Measurements from ENCODE around the gene SLC4A1. TPM values are rescaled to one million over a fixed set of nuclear protein-coding genes. Genes with fewer than 3 reads are reported as not detected.
A peak's percentile ranks its signal among the peaks of the same experiment; 100 is the strongest.
"Not testable (repeated sequence)": the region's sequence is repeated elsewhere in the genome, so short reads cannot be mapped to it uniquely, and the experiment has no call there.

Gene SLC4A1
- polyA plus RNA-seq, 3 donors from 2014 or later = 0.23 TPM; not detected in 2

DNA sequence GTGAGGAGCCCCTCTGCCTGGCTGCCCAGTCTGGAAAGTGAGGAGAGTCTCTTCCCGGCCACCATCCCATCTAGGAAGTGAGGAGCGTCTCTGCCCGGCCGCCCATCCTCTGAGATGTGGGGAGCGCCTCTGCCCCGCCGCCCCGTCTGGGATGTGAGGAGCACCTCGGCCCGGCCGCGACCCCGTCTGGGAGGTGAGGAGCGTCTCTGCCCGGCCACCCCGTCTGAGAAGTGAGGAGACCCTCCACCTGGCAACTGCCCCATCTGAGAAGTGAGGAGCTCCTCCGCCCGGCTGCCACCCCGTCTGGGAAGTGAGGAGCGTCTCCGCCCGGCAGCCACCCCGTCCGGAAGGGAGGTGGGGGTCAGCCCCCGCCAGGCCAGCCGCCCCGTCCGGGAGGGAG lies 30.0 kb downstream of the SLC4A1 start:
- H3K4me1 Mint-ChIP-seq; H3K9me3 Mint-ChIP-seq; DNase-seq; H3K36me3 Mint-ChIP-seq; H3K27me3 Mint-ChIP-seq (ENCODE audit: low read depth in 3 of 3); H3K4me3 Mint-ChIP-seq; H3K27ac Mint-ChIP-seq: not testable (repeated sequence)

- no peaks in the 10 kb centered on the region for H3K9me3 Mint-ChIP-seq
These were observed 31.4 kb downstream of the SLC4A1 start for GRCh38 chr17:44236444-44236991.

GRCh38 chr17:44235583-44235936 lies 32.4 kb downstream of the SLC4A1 start:
- Mint-ChIP-seq H3K27ac (no peak overlapping the region), H3K4me3 (no peak overlapping the region), H3K27me3 (ENCODE audit: low read depth in 3 of 3) (peaks cover 0 to 8% (median 3%) of the 10 kb centered on the region in 3 donors), H3K36me3 (no peaks in the 10 kb centered on the region), H3K4me1 (peaks cover 2 to 6% of the 10 kb centered on the region in 2 donors), H3K9me3 (no peaks in the 10 kb centered on the region)
- no peak for DNase-seq

More at GRCh38 chr17:44236444-44236991, 31.4 kb downstream of the SLC4A1 start:
- no peaks in the 10 kb centered on the region for H3K36me3 Mint-ChIP-seq
- DNase-seq = no peak
- H3K4me3 Mint-ChIP-seq = no peak overlapping the region
- peaks cover 2 to 6% of the 10 kb centered on the region in 2 donors for H3K4me1 Mint-ChIP-seq
- no peak overlapping the region for H3K27ac Mint-ChIP-seq
- H3K27me3 Mint-ChIP-seq (ENCODE audit: low read depth in 3 of 3) = peaks cover 0 to 9% (median 3%) of the 10 kb centered on the region in 3 donors

- H3K9me3 Mint-ChIP-seq = no peaks in the 10 kb centered on the region
- H3K27ac Mint-ChIP-seq = no peak overlapping the region
- DNase-seq = no peak
- peaks cover 2 to 6% of the 10 kb centered on the region in 2 donors for H3K4me1 Mint-ChIP-seq
- H3K27me3 Mint-ChIP-seq (ENCODE audit: low read depth in 3 of 3) = peaks cover 0 to 10% (median 2%) of the 10 kb centered on the region in 3 donors
- no peak overlapping the region for H3K4me3 Mint-ChIP-seq
- no peaks in the 10 kb centered on the region for H3K36me3 Mint-ChIP-seq
These were observed 34.4 kb downstream of the SLC4A1 start for GRCh38 chr17:44233582-44233981.

DNA sequence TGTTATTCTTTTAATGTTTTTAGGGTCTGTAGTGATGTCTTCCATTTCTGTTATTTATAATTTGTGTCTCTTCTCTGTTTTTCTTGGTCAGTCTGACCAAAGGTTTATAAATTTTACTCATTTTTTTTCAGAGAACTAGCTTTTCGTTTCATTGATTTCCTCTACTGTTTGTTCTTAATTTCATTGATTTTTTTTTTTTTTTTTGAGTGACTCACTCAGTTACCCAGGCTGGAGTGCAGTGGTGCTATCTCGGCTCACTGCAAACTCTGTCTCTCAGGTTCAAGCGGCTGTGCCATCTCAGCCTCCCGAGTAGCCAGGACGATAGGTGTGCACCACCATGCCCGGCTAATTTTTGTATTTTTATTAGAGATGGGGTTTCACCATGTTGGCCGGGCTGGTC lies 35.9 kb downstream of the SLC4A1 start:
- no peaks in the 10 kb centered on the region for H3K9me3 Mint-ChIP-seq
- H3K4me1 Mint-ChIP-seq = peaks cover 2 to 6% of the 10 kb centered on the region in 2 donors
- H3K36me3 Mint-ChIP-seq = no peaks in the 10 kb centered on the region
- H3K4me3 Mint-ChIP-seq = no peak overlapping the region
- peaks cover 0 to 10% (median 2%) of the 10 kb centered on the region in 3 donors for H3K27me3 Mint-ChIP-seq (ENCODE audit: low read depth in 3 of 3)
- DNase-seq = no peak
- no peak overlapping the region for H3K27ac Mint-ChIP-seq

DNA sequence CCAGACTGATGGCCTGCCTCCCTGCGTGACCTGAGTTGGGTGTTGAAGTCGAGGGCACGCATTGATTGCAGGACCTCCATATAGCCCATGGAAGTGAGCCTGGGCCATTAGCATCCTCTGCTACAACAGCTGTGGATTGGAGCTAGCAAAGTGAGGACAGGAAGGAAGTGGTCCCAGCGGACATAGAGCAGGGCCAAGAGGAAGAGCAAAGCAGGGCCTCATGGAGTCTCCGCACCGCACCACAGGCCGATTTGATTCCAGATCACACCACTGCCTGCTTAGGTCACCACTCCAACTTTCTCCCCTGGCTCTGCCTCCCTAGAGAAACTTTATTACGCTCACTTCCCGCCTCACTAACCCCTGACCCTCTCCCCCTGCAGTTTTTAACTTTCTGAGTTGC lies 37.8 kb downstream of the SLC4A1 start:
- no peak overlapping the region for H3K27ac Mint-ChIP-seq
- peaks cover 1 to 5% of the 10 kb centered on the region in 2 donors for H3K4me1 Mint-ChIP-seq
- no peak overlapping the region for H3K4me3 Mint-ChIP-seq
- no peaks in the 10 kb centered on the region for H3K9me3 Mint-ChIP-seq
- H3K36me3 Mint-ChIP-seq = no peaks in the 10 kb centered on the region
- H3K27me3 Mint-ChIP-seq (ENCODE audit: low read depth in 3 of 3) = peaks cover 0 to 6% (median 2%) of the 10 kb centered on the region in 3 donors
- no peak for DNase-seq

GRCh38 chr17:44229090-44229489 lies 38.8 kb downstream of the SLC4A1 start:
- DNase-seq = no peak
- no peak overlapping the region for H3K4me3 Mint-ChIP-seq
- no peaks in the 10 kb centered on the region for H3K4me1 Mint-ChIP-seq
- H3K27me3 Mint-ChIP-seq (ENCODE audit: low read depth in 3 of 3) = peaks cover 0 to 3% (median 2%) of the 10 kb centered on the region in 3 donors
- H3K9me3 Mint-ChIP-seq = no peaks in the 10 kb centered on the region
- H3K36me3 Mint-ChIP-seq = no peaks in the 10 kb centered on the region
- H3K27ac Mint-ChIP-seq = no peak overlapping the region

DNA sequence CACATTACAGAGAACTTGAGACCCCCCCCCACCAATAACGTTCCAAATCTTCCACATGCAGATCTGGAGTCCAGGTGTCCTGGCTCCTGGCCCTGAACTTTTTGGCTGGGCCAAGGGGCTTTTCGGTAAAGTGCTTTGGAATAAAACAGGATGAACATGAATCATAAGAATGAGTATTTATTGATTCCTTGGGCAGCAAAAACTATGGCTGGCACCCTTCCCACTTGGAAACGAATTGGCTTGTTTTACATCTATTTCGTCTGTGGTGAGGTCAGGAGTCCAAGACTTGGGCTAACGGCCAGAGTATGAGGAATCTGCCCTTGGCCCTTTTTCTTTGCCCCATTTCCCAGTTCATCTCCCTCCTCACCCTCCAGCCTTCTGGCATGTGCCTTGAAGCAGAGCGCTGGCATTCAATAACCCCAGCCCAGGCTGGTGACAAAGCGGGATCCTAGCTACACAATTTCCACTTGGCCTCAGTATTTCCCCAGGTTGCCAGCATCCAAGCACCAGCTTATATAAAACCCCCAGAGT lies 44.3 kb downstream of the SLC4A1 start:
- peaks cover 8 to 12% (median 9%) of the 10 kb centered on the region in 3 donors for H3K27me3 Mint-ChIP-seq (ENCODE audit: low read depth in 3 of 3)
- H3K9me3 Mint-ChIP-seq = no peaks in the 10 kb centered on the region
- peaks cover 15 to 16% of the 10 kb centered on the region in 2 donors for H3K4me1 Mint-ChIP-seq
- peak overlapping the region in 3 of 5 donors; percentile 33 to 91 (median 36) for H3K4me3 Mint-ChIP-seq
- peak overlapping the region in 2 of 6 donors; percentile 19 to 35 for H3K27ac Mint-ChIP-seq
- no peaks in the 10 kb centered on the region for H3K36me3 Mint-ChIP-seq
- no peak for DNase-seq

- no peaks in the 10 kb centered on the region for H3K9me3 Mint-ChIP-seq
- no peaks in the 10 kb centered on the region for H3K36me3 Mint-ChIP-seq
- H3K27me3 Mint-ChIP-seq (ENCODE audit: low read depth in 3 of 3) = peaks cover 10 to 21% (median 15%) of the 10 kb centered on the region in 3 donors
- H3K4me3 Mint-ChIP-seq = peak overlapping the region; percentile 90 to 98 (median 91)
- peaks cover 24% of the 10 kb centered on the region in 2 donors for H3K4me1 Mint-ChIP-seq
- peak; percentile 45 to 57 (median 51) for DNase-seq
- peak overlapping the region; percentile 89 to 96 (median 91) for H3K27ac Mint-ChIP-seq
These were observed 45.6 kb downstream of the SLC4A1 start for GRCh38 chr17:44222112-44222869.

GRCh38 chr17:44221862-44222111 lies 46.1 kb downstream of the SLC4A1 start:
- H3K27ac Mint-ChIP-seq = peak overlapping the region; percentile 89 to 96 (median 91)
- H3K36me3 Mint-ChIP-seq = peaks cover 0 to under 1% (median 0%) of the 10 kb centered on the region in 3 donors
- H3K9me3 Mint-ChIP-seq = no peaks in the 10 kb centered on the region
- peaks cover 10 to 22% (median 19%) of the 10 kb centered on the region in 3 donors for H3K27me3 Mint-ChIP-seq (ENCODE audit: low read depth in 3 of 3)
- no peak for DNase-seq
- H3K4me3 Mint-ChIP-seq = peak overlapping the region; percentile 90 to 98 (median 91)
- H3K4me1 Mint-ChIP-seq = peaks cover 29% of the 10 kb centered on the region in 2 donors

DNA sequence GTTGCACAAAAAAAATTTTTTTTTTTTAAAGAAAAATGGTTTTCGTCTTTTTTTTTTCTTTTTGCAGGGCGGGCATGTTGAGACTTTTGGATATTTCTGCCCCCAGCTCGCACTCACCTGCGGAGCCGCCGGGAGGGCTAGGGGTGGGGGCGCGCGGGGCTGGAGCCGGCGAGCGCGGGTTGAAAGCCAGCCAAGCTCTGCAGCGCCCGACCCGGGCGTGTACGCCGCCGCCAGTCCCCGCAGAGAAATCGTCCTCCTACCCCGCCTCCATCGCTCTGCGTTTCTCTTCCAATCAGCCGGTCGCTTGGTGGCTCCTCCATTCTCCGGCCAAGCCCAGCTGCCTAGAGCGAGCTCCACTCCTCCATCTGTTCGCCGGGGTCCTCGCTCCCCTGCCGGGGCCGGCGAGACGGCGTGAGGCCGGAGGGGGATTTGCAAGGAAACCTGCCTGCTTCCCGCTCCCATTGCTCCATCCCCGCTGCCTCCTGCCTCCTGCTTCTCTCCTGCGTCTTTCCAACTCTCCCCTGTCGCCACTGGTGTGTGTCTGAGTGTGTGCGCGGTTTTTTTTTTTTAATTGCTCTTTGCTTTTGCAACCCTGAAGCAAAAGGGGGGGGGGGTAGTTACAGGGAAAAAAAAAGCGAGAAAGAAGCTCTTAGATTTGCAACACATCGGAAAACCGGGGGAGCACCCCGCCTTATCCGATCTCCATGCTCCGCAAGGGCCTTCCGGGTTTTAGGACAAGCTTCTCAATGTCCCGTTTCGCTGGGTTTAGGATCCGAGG lies 46.7 kb downstream of the SLC4A1 start:
- Mint-ChIP-seq H3K4me1 (peaks cover 33 to 34% of the 10 kb centered on the region in 2 donors), H3K27me3 (ENCODE audit: low read depth in 3 of 3) (peaks cover 10 to 23% (median 20%) of the 10 kb centered on the region in 3 donors), H3K27ac (peak overlapping the region; percentile 89 to 96 (median 91)), H3K9me3 (no peaks in the 10 kb centered on the region), H3K4me3 (peak overlapping the region; percentile 90 to 98 (median 91)), H3K36me3 (peaks cover 0 to 5% (median 0%) of the 10 kb centered on the region in 3 donors)
- DNase-seq = peak; percentile 72

DNA sequence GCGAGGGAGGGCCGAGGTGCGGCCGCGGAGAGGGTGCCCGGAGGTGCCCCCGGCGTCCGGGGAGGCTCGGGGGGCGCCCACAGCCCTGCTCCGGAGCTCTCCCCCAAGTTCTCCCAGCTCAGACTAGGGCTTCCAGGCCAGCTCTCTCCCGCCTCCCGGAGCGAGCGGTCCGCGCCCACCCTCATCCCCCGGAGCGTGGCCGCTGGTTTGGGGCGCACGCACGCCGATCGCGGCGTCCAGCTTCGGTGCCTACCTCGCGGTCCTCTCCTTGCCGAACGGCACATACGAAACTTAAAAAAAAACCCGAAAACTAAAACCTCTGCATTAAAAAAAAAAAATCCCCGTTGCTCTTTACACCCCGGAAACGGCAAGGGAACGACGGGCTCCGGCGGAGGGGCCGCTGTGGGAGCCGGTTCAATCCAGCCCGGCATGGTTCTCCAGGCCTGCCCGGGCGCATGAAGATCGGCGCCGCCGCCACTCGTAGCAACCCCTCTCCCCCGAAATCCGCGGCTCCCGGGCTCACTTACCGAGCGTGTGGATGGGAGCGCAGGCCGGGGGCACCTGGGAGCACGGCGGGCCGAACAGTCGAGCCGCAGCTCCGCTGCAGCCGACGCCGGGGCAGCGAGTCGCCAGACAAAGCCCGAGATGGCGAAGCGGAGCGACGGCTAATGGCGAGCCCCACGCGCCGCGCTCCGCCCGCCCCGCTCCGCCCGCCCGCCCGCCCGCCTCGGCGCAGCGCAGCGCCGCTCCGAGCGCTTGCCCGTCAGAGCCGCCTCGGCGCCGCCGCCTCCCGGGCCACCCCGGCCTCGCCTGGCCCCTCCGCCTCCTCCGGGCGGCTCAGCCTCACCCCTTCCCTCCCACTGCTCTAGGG lies 47.5 kb downstream of the SLC4A1 start:
- H3K4me1 Mint-ChIP-seq = peaks cover 33 to 39% of the 10 kb centered on the region in 2 donors

More for the DNA sequence above, 47.5 kb downstream of the SLC4A1 start:
- Mint-ChIP-seq H3K9me3 (no peaks in the 10 kb centered on the region), H3K36me3 (peaks cover 0 to 5% (median 0%) of the 10 kb centered on the region in 3 donors), H3K27ac (peak overlapping the region; percentile 87 to 96 (median 90)), H3K27me3 (ENCODE audit: low read depth in 3 of 3) (peaks cover 12 to 23% (median 20%) of the 10 kb centered on the region in 3 donors), H3K4me3 (peak overlapping the region; percentile 90 to 98 (median 91))
- peak; percentile 57 to 63 (median 62) for DNase-seq
